SKM-1 (cell line): ENCODE results near the gene ZNF609.
"Not testable (repeated sequence)": the region's sequence is repeated elsewhere in the genome, so short reads cannot be mapped to it uniquely, and the experiment has no call there.

Experiments
- DNase-seq: peaks from one replicate; lab custom pipeline; 2025; ENCODE audit not compliant: unreplicated experiment; lab: John Stamatoyannopoulos, UW

The ZNF609 gene

GRCh38 chr15:64580696-64581407, 120.5 kb downstream of the ZNF609 start:
- no peak for DNase-seq

- no peak for DNase-seq
Observed at GRCh38 chr15:64581408-64581761, 121.0 kb downstream of the ZNF609 start.

GRCh38 chr15:64582202-64582601, 121.8 kb downstream of the ZNF609 start:
- no peak for DNase-seq

- no peak for DNase-seq
Observed at GRCh38 chr15:64583519-64583918, 123.1 kb downstream of the ZNF609 start.

DNA sequence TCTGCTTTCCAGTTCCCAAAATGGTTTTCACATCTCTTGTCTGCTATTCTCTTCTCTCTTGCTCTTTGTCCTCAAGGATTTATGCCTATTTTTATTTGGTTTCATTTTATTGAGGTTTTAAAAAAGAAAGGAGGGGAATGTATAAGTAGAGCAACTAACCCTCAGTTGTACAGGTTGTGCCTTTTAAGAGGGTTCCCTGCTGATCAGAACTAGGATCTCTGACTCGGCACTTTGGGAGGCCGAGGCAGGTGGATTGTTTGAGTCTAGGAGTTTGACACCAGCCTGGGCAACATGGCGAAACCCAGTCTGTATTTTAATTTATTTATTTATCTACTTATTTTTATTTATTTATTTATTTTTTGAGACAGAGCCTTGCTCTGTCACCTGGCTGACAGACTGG, 123.6 kb downstream of the ZNF609 start:
- no peak for DNase-seq

GRCh38 chr15:64586259-64586870, 126.0 kb downstream of the ZNF609 start:
- no peak for DNase-seq

GRCh38 chr15:64586984-64587383, 126.6 kb downstream of the ZNF609 start:
- DNase-seq = no peak

DNA sequence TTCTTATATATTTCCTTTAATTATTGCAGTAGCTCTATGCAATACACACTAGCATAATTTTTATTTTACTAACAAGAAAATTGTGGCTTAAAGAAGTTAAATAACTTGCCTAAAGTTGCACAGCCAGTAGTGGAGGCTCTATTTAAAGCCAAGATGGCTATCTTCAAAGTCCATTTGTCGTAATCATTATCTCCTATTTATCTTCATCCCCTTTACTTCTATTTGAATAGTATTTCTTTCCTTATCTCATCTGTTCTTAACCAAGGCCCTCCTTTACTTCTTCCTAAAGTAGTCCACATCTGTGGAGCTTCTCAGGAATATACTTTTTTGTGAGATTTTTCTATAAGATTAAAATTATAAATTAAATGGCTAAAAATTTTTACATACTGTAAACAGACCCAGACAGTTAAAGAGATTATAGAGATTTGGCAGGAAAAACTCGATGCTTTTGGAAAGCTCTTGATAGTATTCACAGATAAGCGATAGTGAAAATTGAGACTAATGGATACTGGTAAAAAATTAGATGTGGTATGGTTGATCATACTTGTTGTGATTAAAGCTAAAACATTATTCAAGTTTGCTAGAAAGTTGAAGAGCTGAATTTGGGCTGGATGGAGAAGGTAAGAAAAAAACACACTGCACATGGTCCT, 129.2 kb downstream of the ZNF609 start:
- DNase-seq = no peak

DNA sequence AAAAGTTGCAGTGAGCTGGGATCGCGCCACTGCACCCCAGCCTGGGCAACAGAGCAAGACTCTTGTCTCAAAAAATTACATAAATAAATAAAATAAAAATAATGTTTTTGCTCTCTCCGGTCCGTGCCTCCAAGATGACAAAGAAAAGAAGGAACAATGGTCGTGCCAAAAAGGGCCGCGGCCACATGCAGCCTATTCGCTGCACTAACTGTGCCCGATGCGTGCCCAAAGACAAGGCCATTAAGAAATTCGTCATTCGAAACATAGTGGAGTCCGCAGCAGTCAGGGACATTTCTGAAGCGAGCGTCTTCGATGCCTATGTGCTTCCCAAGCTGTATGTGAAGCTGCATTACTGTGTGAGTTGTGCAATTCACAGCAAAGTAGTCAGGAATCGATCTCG, 132.5 kb downstream of the ZNF609 start:
- DNase-seq = not testable (repeated sequence)

- no peak for DNase-seq
Observed at GRCh38 chr15:64596701-64597476, 136.5 kb downstream of the ZNF609 start.

GRCh38 chr15:64597477-64597822, 137.1 kb downstream of the ZNF609 start:
- no peak for DNase-seq

DNA sequence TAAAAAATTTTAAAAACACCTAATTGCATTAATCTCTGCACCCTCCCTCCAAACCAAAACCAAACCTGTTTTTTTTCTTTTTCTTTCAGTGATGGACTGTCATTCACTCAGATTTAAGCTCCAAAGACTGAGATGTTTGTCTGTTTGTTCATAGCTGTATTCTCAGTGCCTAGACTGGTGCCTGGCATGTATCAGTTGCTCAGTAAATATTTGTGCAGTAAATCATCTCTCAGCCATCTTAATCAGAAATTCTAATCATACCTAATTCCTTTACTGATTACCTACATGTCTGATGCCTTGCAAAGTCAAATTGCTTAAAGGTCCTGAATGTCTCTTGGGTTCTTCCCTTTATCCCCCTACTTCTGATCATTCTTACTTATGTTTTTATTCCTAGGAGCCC, 138.8 kb downstream of the ZNF609 start:
- DNase-seq = no peak

DNA sequence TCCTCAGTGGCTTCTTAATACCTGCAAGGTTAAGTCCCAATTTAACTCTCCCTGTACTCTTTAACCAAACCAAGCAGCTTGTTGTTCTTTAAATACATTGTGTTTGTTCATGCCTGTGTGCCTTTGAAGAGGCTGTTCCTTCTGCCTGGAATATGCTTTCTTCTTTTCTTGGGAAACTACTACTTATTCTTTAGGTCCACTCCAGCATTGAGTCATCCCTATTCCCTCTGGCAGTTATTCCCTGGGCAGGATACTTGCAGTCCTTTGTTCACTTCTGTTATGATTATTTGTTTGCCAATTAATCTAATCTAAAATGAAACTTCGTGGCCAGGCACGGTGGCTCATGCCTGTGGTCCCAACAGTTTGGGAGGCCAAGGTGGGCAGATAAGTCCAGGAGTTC, 139.3 kb downstream of the ZNF609 start:
- DNase-seq = no peak

- no peak for DNase-seq
Observed at GRCh38 chr15:64600794-64601193, 140.4 kb downstream of the ZNF609 start.

- DNase-seq = no peak
Observed at GRCh38 chr15:64604319-64604718, 143.9 kb downstream of the ZNF609 start.

DNA sequence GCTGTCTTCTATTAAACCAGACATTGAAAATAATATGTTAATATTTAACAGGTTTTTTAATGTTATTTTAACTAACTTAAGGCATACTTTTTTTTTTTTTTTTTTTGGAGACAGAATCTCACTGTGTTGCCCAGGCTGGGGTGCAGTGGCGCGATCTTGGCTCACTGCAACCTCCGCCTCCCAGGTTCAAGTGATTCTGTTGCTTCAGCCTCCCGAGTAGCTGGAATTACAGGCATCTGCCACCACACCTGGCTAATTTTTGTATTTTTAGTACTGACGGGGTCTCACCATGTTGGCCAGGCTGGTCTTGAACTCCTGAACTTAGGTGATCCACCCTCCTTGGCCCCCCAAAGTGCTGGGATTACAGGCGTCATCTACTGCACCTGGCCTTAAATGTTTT, 147.0 kb downstream of the ZNF609 start:
- DNase-seq = not testable (repeated sequence)

- DNase-seq = no peak
Observed at GRCh38 chr15:64610257-64610919, 150.0 kb downstream of the ZNF609 start.

- no peak for DNase-seq
Observed at GRCh38 chr15:64611085-64611725, 150.8 kb downstream of the ZNF609 start.

- no peak for DNase-seq
Observed at GRCh38 chr15:64614519-64614918, 154.1 kb downstream of the ZNF609 start.

DNA sequence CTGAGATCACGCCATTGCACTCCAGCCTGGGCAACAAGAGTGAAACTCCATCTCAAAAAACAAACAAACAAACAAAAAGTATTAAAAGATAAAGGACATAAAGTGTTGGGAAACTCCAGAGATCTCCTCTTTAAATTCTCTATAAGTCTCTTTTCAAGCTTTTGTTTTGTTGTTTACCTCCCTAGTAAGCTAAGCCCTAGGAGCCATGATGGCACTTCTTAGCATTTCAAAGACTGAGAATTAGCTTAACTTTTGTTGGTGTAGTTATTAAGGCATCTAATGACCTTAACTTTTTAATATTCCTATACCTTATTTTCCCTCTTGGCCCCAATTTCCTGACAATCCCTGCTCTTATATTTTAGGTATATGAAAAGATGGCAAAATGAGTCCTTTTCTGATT, 157.3 kb downstream of the ZNF609 start:
- DNase-seq = no peak

DNA sequence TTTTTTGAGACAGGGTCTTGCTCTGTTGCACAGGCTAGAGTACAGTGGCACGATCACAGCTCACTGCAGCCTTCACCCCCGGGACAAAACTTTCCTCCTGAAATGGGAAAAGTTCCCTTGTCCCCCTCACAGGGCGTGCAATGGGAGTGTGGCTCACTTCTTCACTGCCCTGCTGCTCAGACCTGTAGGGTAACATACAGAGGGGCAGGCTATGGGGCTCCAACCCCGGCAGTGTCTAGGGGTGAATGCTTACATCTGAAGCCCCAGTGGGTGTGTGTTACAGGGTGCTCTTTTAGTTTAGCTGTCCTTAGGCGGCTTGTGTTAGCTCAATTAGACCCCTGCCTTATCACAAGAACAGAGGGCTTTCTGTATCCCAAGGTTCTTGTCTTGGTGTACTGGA, 157.8 kb downstream of the ZNF609 start:
- DNase-seq = no peak
